ENCODE results near the gene PRSS50.

The PRSS50 gene

DNA sequence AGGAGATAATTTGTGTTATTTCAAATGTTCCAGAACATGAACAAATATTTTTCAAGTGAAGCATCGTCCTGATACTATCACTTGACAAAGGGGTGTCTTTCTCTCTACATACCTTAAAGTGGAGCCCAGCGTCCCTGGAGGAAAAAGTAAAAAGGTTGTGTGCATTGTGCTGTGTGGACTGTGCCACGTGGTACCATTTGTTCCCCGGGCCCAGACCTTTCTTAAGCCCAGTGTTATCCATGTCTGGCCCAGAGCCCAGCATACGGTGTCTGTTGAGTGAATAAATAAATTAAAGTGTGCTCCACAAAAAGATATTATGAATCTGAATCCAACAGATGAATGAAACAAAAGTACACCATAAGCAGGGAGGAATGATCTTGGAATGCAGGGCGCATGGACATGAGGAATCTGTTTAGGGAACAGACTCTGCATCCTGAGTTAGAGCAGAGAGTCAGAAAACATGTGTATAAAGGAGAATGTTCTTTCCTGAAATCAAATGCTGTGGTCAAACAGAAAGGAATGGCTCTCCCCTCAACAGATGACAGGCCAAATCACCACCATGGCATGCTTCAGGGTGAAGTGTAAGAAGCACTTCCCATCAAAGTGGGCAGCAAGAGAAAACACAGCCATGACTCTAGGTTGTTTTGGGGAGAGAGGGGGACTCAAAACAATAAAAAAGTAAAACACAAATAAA lies 8.1 kb upstream of the PRSS50 start:
- DNase-seq = no peak

GRCh38 chr3:46724424-46724823 lies 6.8 kb upstream of the PRSS50 start:
- no peak for DNase-seq

DNA sequence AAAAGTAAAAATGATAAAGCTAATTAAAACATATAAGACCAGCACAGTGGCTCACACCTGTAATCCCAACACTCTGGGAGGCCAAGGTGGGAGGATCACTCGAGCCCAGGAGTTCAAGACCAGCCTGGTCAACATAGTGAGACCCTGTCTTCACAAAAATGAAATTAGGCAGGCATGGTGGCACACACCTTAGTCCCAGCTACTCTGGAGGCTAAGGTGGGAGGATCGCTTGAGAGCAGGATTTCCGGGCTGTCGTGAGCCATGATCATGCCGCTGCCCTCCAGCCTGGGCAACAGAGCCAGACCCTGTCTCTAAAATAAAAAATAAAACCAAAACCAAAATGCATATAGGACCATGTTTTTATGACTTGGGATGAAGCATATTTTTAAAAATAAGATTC lies 4.8 kb upstream of the PRSS50 start:
- no peak for DNase-seq

GRCh38 chr3:46721009-46721408 lies 3.3 kb upstream of the PRSS50 start:
- DNase-seq = no peak

GRCh38 chr3:46719735-46720271 lies 2.1 kb upstream of the PRSS50 start:
- no peak for DNase-seq

DNA sequence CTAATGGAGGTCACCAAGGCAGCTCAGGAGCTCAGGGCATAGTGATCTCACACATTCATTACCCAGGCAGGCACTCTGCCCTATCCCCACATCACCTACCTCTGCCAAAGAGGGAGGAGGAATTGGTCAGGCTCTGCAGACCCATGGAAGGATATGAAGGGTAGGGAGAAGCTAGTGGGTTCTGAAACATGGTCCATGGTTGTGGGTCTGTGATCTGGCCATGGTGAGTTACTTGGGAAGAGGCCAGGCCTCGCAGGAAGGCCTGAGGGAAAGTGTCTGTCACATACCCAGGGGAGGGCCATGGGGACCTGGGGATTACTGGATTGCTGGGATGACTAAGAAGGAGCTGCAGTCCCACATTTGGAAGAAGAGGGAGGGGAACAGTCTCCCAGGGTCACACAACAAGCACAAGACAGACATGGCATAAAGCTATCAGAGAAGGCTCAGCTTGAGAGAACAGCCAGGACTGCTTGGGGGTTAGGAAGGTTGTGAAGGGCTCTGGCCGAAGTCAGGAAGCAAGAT lies 1.4 kb upstream of the PRSS50 start:
- DNase-seq = no peak

DNA sequence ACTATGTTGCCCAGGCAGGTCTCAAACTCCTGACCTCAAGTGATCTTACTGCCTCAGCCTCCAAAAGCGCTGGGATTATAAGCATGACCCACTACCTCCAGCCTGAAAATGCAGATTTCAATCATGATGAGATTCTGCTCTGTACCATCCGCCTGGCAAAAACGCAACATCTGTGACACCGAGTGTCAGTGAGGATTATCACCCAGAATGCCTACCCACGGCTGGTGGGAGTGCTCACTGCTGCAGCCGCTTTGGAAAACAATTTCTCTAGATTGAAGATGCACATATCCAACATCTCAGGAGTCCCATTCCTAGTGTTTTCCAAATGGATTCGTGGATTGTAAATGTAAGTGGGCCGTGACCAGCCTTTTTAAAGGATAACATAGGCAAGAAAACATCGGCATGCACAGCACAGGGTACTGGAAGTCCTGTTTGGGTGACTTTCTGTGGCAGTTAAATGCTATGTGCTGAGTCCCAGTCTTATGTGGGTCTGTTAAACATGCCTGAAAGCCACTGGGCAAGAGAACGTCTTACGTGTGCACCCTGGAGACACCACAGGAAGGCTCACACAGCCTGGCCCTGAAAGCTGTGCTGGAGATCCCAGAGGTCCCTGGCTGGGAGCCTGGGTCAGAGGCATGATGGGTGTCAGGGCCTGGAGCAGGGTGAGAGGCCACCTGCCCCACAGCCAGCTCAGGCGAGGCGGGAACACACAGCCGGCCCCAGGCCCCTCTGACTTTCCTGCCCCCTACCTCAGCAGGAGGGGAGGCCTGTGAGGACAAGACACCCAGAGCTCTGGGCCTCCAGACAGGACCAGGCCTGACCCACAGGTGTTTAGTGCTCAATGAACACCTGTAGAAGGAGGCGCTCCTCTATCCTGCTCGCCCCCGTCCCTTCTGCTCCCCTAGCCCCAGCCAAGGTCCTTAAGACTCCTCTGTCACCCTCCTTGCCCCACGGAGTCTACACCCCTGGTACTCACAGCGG lies 918 bp downstream of the PRSS50 start:
- DNase-seq = no peak

DNA sequence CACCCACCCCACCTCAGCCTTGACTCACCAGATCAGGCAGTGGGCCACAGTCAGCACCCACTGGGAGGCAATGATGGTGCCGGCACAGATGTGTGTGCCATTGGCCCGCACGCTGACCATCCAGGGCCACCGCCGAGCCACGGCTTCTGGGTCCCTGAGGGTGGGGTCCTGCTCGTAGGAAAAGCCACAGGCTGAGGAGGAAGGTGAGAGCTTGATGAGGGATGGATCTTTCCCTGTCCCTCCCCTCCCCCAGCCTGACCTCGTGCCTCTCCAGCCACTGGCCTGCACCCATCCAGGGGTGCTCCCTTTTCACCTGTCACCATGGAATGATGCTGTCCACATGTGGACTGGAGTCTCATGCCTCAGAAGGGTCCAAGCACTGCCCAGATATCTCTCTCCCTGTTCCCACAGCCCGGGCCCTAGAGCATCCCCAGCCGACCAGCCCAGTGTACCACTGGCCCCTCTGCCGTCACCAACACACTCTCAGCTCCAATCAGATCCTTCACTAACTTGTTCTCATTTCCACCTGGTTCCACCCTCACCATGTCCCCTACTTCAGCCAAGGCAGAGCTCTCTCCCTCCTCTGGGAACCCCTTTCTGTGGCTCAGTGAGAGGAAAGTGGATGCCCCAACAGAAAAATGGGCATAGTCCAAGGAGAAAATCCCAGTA lies 2.0 kb downstream of the PRSS50 start:
- no peak for DNase-seq

DNA sequence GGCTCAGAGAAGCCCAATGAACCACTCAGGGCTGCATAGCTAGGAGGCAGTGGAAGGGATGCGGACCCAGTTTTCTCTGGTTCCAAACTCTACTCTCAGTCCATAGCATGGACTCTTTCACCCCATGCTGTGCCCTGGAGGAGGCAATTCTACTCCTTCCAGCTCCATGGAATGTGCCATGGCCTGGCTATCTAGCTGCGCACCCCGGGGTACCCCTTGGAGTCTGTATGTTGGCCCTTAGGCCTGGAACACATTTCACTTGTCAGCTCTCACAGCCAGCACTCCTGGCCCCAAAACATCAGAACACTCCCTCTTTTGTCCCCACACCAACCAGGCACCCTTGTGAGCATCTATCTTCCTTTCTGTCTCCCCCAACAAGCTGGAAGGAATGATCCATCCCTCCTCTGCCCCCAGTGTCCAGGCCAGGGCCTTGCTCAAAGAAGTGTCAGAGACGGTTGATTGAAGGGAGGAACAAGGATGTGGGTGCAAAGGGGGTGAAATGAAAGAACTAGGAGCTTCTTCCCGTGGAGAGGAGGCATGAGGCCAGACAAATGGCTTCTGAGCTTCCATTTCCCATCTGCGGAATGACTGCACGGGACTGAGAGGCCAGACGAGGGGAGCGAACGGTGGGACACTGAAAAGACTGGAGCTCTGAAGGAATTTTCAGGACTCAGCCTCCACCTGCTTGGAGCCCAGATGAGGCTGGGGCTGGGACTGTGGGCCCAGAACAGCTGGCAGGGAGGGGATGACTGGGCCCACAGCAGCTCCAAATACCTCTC lies 2.8 kb downstream of the PRSS50 start:
- DNase-seq = no peak

DNA sequence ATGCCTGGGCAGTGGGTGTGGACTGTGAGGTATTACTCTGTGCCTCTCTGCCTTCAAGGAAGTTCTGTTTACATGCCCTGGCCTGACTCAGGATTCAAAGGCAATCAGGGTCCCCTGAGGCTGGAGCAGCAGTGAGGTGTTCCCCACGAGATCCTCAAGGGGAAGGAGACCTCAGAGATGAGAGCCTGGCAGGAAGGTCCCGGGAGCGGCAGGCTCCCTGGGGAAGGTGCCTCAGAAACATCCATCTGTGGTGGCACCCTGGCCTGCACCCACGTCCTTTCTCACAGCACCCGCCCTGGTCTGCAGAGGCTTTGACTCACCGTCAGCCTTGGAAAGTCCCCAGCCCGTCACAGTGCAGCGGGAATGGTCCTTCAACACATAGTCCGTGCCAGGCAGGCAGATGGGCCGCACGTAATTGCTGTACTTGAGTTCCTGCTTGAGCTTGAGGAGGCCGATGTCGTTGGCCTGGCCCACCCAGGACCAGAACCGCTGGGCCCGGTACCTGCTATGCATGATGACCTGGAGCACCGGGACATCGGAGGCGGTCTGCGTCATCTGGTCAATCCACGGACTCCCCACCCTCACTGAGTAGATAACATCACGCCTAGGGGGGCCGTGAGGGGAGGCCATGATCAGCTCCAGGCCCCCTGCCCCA lies 3.6 kb downstream of the PRSS50 start:
- no peak for DNase-seq

- no peak for DNase-seq
Measured at GRCh38 chr3:46713050-46713897, 4.4 kb downstream of the PRSS50 start.

GRCh38 chr3:46712191-46713049 lies 5.2 kb downstream of the PRSS50 start:
- no peak for DNase-seq

DNA sequence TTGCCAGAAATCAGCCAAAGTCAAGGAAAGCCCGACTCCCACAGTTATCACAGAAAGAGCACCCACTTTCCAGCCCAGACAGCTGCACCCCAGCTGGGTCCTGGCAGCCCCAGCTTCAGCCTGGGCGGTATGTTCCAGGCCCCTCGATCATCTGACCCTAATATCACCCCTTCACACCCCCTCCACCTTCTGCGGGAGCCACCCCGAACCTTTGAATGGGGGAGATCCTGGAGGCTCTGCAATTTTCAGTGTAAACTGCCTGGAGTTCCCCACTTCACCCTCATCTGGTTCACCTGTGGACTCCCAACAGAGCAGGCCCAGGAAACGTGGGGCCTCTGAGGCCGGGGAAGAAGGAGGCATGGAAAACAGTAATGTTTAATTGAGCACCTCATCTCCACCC lies 5.9 kb downstream of the PRSS50 start:
- no peak for DNase-seq

DNA sequence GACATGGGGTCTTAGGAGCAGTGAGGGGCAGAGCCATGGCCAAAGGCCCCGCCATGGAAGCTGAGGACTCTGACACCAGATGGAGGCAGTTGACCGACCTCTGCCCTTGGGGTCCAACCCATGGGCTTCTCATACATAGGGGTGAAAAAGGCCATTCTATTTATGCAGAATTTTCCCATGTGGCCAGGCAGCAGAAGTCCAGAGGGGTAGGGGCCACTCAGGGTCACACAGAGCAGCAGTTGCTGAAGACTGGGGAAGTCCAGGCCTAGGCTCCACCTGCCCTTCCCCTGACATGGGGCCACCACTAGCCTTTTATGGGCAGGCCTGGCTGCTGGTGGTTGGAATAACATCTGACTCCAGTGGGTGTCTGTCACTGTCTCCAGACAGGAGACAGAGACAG lies 6.4 kb downstream of the PRSS50 start:
- DNase-seq = no peak

DNA sequence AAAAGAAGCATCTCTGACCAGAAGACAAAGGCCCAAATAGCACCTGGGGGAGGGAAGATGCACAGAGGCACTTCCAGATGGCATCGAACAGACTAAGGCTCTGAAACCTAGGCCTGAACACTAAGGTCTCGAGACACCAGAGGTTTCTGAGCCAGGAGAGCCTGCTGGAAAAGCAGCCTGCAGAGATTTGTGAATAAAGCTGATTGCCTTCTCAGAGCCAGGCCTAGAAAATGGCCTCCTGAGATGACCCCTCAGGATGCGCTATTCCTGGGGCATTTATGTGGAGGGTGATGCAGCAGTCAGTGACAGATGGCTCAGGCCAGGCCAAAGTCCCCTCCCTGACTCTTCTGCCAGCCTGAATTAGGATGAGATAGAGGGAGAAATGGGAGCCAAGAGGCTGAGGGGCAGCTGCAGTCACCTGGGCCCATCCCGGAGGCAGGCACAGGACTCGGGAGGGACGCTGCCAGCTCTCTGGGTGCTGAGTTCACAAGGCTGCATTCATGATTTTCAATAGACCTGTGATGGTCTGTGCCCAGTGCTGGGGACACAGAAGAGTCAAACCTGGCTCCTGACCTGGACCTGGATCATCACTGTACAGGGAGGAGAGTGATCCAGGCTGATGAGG lies 6.9 kb downstream of the PRSS50 start:
- DNase-seq = no peak

DNA sequence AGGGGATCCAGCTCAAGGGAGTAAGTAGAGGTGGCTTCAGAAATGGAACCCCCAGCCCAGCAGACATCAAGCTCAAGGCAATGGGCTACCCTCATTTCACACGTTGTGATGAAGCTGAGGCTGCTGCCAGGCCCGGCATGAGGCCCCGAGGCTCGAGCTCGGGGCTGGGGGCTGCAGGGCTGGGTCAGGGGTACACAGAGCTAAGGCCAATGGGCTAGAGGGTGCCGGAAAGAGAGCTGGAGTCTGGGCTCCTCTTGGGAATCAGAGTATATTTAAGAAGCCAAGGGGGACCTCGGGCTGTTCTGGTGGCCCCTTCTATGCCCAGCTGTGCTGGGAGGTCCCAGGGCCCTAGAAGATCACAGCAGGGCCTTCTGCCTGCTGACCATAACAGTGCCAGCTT lies 7.4 kb downstream of the PRSS50 start:
- DNase-seq = no peak

- no peak for DNase-seq
Measured at GRCh38 chr3:46709721-46710120, 7.9 kb downstream of the PRSS50 start.

- DNase-seq = no peak
Measured at GRCh38 chr3:46709157-46709654, 8.5 kb downstream of the PRSS50 start.

All from activated CD4-positive, alpha-beta T cell treated with anti-CD3 and anti-CD28 coated beads for 4 hours (primary cell).